HepG2 (cell line): ENCODE measurements around the gene MPP3. TPM values are rescaled to one million over a fixed set of nuclear protein-coding genes. Genes with fewer than 3 reads are reported as not detected.

Experiments used
- ATF7-NPFF ChIP-seq: sonication (generic); formaldehyde crosslinking; IDR thresholded peaks from 2 replicates; pipeline ENCODE4 v1.8.1; 2023; ENCODE audit warnings: mild to moderate bottlenecking, low read depth, missing genetic modification reagents, moderate library complexity
- EHMT2 ChIP-seq: fragments of 200-600 bp; sonication (generic); IDR thresholded peaks from 2 replicates; pipeline ENCODE4 v1.7.0; 2017; ENCODE audit warnings: antibody characterized with exemption, low read depth, low read length, borderline replicate concordance
- FOXK2 ChIP-seq: fragments of 450-650 bp; IDR thresholded peaks from 2 replicates; pipeline ENCODE4 v1.6.1; 2016
- GATAD2A ChIP-seq: IDR thresholded peaks from 2 replicates; pipeline ENCODE4 v1.6.1; 2016
- MAFK ChIP-seq, 2 experiments: IDR thresholded peaks in 1 of 2; conservative IDR thresholded peaks in 1 of 2; 2 replicates each; pipeline ENCODE4 v1.6.1; 2011; ENCODE audit warnings: improper control_type of control experiment in 2 of 2, low read length in 2 of 2
- PAX8 ChIP-seq: sonication (generic); formaldehyde crosslinking; IDR thresholded peaks from 2 replicates; pipeline ENCODE4 v1.8.0; 2022; ENCODE audit warnings: mild to moderate bottlenecking, missing genetic modification reagents, borderline replicate concordance
- RBM22 ChIP-seq: fragments of 200-400 bp; formaldehyde crosslinking; optimal IDR thresholded peaks from 2 replicates; pipeline ENCODE3; 2017; ENCODE audit warnings: mild to moderate bottlenecking, low read length, moderate library complexity
- ZNF101 ChIP-seq: sonication (generic); formaldehyde crosslinking; IDR thresholded peaks from 2 replicates; pipeline ENCODE4 v1.4.0; 2020; ENCODE audit warnings: mild to moderate bottlenecking, low read depth, missing genetic modification reagents, borderline replicate concordance
- ZNF136 ChIP-seq: sonication (generic); formaldehyde crosslinking; IDR thresholded peaks from 2 replicates; pipeline ENCODE4 v1.8.1; 2022; ENCODE audit warnings: low read depth, mild to moderate bottlenecking, moderate library complexity, missing genetic modification reagents
- ZNF782 ChIP-seq: sonication (generic); formaldehyde crosslinking; IDR thresholded peaks from 2 replicates; pipeline ENCODE4 v1.4.0; 2020; ENCODE audit warnings: missing genetic modification reagents, mild to moderate bottlenecking, borderline replicate concordance
- polyA plus RNA-seq, 8 experiments: library from polyadenylated mRNA; depleted of rRNA in 3 of 8; stranded (reverse) in 7 of 8; unstranded in 1 of 8; fragments of >200 nt; fragmentation: Illumina TruSeq in 4 of 8; extraction: Trizol in 4 of 8; gene quantifications; 2 replicates each; pipeline versions ENCODE4 v1.2.1 to v1.2.3, GENCODE V29; 2011 to 2016; ENCODE audit warnings: low read depth in 4 of 8, missing spikeins in 1 of 8, mixed read lengths in 1 of 8; ENCODE audit not compliant: insufficient read depth in 1 of 8
- total RNA-seq, 5 experiments: library from RNA; depleted of rRNA; stranded (reverse); fragments of >200 nt; fragmentation: Illumina TruSeq; extraction: Trizol; gene quantifications; 2 replicates each; pipeline ENCODE4 v1.2.3, GENCODE V29; 2016; ENCODE audit warnings: low read depth in 1 of 5
- TF ChIP-seq, protein P1 (sequence below): sonication (generic); formaldehyde crosslinking; IDR thresholded peaks from 2 replicates; pipeline ENCODE4 v1.4.0; 2020; ENCODE audit warnings: missing genetic modification reagents
- TF ChIP-seq, protein P2 (sequence below): sonication (generic); formaldehyde crosslinking; IDR thresholded peaks from 2 replicates; pipeline ENCODE4 v1.8.0; 2022; ENCODE audit warnings: mild to moderate bottlenecking, missing genetic modification reagents; ENCODE audit not compliant: insufficient replicate concordance
- TF ChIP-seq, protein P3 (sequence below): sonication (generic); formaldehyde crosslinking; IDR thresholded peaks from 2 replicates; pipeline ENCODE4 v1.4.0; 2020; ENCODE audit warnings: missing genetic modification reagents
- TF ChIP-seq, protein P4 (sequence below), 2 experiments: sonication (generic) in 1 of 2; formaldehyde crosslinking in 1 of 2; IDR thresholded peaks; 2 replicates each; pipeline versions ENCODE4 v1.4.0 to v1.6.1; 2016 to 2020; ENCODE audit warnings: borderline replicate concordance in 1 of 2, low read depth in 1 of 2, mild to moderate bottlenecking in 1 of 2, missing genetic modification reagents in 1 of 2

MPP3 gene
- total and polyA plus RNA-seq, 2 of the 13 experiments (the other 11 are each of a cell fraction or from before 2014, with no cell fraction given): 0.91 to 1.8 TPM

DNA sequence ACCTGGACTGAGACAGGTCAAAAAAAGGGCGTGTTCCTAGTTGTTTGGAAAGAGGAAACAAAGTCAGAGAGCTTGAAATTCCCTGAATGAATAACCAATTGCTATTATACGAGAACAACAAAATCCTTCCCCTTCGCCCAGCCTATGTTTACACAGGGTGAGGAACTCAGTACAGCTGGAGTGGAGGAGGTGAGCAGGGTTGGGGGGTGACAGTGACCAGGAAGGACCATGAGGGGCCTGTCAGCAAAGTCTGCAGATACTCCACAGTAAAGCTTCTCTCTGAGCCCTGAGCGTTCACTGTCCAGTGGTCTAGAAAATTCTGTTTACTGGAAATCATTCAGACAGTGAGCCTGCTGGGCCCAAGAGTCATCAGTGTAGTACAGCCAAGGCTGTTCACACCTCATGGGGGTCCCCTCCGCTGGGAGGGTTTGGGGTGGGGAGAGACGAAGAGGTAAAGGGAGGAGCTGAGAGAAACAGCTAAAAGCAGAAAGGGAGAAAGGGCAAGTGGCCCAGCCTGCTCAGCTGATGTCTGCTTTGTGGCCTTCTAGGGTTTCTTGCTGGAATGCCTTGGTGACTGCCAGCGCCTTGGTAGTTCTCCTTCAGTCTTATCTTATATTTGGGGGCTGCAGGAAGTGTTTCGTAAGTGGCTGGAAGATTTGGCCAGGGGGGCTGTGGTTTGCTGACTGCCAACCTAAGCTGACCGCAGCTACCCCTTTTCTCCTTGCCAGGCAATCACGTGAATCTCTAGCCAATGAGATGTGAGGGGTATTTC, 59.9 kb downstream of the MPP3 start (continued):
- TF ChIP-seq, protein P1, sequence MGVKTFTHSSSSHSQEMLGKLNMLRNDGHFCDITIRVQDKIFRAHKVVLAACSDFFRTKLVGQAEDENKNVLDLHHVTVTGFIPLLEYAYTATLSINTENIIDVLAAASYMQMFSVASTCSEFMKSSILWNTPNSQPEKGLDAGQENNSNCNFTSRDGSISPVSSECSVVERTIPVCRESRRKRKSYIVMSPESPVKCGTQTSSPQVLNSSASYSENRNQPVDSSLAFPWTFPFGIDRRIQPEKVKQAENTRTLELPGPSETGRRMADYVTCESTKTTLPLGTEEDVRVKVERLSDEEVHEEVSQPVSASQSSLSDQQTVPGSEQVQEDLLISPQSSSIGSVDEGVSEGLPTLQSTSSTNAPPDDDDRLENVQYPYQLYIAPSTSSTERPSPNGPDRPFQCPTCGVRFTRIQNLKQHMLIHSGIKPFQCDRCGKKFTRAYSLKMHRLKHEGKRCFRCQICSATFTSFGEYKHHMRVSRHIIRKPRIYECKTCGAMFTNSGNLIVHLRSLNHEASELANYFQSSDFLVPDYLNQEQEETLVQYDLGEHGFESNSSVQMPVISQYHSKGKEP (CRISPR knock-in tag): no peak
- no peak for TF ChIP-seq MAFK (conservative IDR thresholded peaks at IDR 0.05 in 1 of 2, IDR thresholded peaks at IDR 0.05 in 1 of 2; ENCODE audit: low read length in 2 of 2)
- TF ChIP-seq, protein P2, sequence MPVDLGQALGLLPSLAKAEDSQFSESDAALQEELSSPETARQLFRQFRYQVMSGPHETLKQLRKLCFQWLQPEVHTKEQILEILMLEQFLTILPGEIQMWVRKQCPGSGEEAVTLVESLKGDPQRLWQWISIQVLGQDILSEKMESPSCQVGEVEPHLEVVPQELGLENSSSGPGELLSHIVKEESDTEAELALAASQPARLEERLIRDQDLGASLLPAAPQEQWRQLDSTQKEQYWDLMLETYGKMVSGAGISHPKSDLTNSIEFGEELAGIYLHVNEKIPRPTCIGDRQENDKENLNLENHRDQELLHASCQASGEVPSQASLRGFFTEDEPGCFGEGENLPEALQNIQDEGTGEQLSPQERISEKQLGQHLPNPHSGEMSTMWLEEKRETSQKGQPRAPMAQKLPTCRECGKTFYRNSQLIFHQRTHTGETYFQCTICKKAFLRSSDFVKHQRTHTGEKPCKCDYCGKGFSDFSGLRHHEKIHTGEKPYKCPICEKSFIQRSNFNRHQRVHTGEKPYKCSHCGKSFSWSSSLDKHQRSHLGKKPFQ (CRISPR knock-in tag): no peak
- TF ChIP-seq, protein P3, sequence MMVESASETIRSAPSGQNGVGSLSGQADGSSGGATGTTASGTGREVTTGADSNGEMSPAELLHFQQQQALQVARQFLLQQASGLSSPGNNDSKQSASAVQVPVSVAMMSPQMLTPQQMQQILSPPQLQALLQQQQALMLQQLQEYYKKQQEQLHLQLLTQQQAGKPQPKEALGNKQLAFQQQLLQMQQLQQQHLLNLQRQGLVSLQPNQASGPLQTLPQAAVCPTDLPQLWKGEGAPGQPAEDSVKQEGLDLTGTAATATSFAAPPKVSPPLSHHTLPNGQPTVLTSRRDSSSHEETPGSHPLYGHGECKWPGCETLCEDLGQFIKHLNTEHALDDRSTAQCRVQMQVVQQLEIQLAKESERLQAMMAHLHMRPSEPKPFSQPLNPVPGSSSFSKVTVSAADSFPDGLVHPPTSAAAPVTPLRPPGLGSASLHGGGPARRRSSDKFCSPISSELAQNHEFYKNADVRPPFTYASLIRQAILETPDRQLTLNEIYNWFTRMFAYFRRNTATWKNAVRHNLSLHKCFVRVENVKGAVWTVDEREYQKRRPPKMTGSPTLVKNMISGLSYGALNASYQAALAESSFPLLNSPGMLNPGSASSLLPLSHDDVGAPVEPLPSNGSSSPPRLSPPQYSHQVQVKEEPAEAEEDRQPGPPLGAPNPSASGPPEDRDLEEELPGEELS (CRISPR knock-in tag): peak; percentile 62; the same call in 1 of the 2 replicates
- TF ChIP-seq ATF7-NPFF (CRISPR knock-in tag): no peak
- 0 out of 2 replicates have a peak, but pooled peaks have one; percentile 51 for TF ChIP-seq ZNF101 (CRISPR knock-in tag)
- 0 out of 2 replicates have a peak, but pooled peaks have one; percentile 56 for TF ChIP-seq ZNF782 (CRISPR knock-in tag)
- 0 out of 2 replicates have a peak, but pooled peaks have one; percentile 11 for TF ChIP-seq GATAD2A (CRISPR knock-in tag)
- peak; percentile 54; the same call in 1 of the 2 replicates for TF ChIP-seq PAX8 (CRISPR knock-in tag)
- no peak for TF ChIP-seq FOXK2
- TF ChIP-seq ZNF136: no peak
- TF ChIP-seq, protein P4, sequence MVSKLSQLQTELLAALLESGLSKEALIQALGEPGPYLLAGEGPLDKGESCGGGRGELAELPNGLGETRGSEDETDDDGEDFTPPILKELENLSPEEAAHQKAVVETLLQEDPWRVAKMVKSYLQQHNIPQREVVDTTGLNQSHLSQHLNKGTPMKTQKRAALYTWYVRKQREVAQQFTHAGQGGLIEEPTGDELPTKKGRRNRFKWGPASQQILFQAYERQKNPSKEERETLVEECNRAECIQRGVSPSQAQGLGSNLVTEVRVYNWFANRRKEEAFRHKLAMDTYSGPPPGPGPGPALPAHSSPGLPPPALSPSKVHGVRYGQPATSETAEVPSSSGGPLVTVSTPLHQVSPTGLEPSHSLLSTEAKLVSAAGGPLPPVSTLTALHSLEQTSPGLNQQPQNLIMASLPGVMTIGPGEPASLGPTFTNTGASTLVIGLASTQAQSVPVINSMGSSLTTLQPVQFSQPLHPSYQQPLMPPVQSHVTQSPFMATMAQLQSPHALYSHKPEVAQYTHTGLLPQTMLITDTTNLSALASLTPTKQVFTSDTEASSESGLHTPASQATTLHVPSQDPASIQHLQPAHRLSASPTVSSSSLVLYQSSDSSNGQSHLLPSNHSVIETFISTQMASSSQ (IDR thresholded peaks at IDR 0.05; ENCODE audit: low read depth): 0 out of 2 replicates have a peak, but pooled peaks have one; percentile 43
- TF ChIP-seq, protein P4 (CRISPR knock-in tag; IDR thresholded peaks at IDR 0.05; ENCODE audit: borderline replicate concordance): no peak
- TF ChIP-seq RBM22: peak; percentile 47
- TF ChIP-seq EHMT2: no peak
